GM18868 (cell line): ENCODE measurements around the gene MARS1.
A peak's percentile ranks its signal among the peaks of the same experiment; 100 is the strongest.
"Not testable (repeated sequence)": the region's sequence is repeated elsewhere in the genome, so short reads cannot be mapped to it uniquely, and the experiment has no call there.

Experiments used
- ATAC-seq: cut with Tn5 transposase; IDR thresholded peaks from one replicate; pipeline ENCODE4 v1.9.1; 2021; ENCODE audit warnings: mild to moderate bottlenecking, moderate library complexity; ENCODE audit not compliant: unreplicated experiment

MARS1 gene

DNA sequence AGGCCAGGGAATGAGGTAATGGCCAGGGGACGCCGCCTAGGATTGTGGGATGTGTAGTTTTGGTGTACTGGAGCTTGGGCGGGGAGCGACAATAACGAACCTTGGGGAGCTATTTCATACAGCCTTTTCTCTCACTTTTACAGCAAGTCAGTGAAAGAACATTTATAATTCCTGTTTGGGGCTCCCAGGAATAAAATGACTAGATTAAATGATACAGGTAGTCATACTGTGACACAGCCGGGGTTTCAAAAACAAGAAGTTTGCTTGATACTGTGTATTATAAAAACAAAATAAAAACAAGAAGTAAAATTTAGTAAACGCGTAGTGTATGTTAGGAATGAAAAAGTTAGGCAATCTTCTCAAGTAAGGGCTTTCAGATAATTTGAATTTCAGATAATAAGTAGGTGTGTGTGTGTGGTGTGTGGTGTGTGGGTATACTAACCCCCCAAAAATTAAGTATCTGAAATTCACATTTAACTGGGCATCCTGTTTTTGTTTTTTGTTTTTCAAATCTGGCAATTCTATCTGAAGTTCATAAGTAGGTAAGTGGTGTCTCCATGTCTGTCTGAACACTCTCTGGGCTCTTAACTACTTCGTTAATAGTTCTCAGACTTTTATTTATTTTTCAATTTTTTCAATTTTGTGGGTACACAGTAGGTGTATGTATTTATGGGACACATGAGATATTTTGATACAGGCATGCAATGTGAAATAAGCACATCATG lies 59.6 kb downstream of the MARS1 start:
- no peak for ATAC-seq

- no peak for ATAC-seq
Measured at GRCh38 chr12:57548013-57548315, 60.1 kb downstream of the MARS1 start.

GRCh38 chr12:57548488-57548887 lies 60.6 kb downstream of the MARS1 start:
- no peak for ATAC-seq

GRCh38 chr12:57549203-57549908 lies 61.5 kb downstream of the MARS1 start:
- no peak for ATAC-seq

DNA sequence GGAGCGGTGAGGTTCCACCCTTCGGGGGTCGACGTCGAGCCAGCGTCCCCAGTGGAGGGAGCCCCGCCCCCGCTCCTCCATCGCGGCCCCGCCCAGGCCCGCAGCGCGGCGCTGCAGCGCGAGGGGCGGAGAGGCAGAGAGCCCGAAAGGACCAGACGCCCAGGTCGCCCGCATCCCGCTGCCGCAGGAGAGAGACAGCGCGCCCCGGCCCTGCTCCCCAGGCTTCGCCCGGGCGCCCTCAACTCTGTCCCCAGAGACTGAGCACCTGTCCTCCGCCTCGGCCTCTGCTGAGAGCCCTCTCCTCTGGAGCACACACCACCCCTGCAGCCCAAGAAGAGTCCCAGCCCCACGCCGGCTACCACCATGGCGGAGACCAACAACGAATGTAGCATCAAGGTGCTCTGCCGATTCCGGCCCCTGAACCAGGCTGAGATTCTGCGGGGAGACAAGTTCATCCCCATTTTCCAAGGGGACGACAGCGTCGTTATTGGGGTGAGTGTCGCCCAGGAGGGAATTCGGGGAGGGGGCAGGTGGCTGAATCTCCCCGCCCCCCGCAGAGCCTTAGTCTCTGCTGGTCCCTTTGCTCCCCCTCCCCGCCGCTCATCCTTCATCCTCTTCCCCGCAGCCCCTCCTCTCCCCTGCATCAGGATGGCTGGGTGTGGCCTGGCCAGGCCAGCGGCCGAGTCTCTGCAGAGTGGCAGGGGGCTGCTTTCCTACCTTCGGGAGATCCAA lies 62.2 kb downstream of the MARS1 start, which contains the start of gene KIF5A:
TSS of gene KIF5A (plus strand) at position 136 of the 732 bp plus-strand sequence. CDS start at position 364, 228 bp downstream.
- peak; percentile 31 for ATAC-seq

DNA sequence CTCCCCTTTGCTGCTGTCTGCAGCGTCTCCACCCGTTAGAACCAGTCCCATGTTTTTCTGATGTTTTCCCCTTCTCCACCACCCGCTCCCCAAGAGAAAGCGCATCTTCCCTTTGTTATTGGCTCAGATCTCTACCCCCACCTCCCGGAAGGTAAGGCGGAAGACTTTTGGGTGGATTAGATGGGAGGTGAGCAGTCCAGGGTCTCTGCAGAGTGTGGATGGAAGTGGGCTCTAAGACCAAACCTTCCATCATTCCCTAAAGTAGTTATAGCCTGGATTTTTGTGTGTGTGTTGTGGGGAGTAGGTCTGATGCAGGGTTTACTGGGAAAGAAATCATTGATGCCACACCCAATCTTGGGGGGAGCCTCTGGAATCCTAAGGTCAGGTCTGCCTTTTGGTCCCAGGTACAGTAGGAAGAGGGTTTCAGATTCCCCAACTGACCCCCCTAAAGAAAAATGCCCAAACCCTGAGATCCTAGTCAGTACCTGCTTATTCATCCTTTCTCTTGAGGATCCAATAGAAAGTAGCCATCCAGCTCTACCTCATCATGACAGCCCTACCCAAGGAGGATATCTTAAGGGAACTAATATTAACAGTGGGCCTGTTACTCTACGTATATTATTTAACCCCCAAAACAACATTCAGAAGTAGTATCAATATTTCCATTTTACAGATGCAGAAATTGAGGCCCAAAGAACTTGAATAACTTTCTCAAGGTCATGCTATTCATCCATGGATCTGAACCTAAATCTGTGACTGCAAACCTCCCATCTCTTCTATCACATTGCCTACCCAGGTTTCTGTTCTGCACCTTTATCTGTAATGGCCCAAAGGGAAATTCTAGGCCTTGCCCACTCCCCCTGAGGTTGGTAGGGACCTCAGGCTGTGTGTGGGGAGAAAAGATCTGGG lies 63.0 kb downstream of the MARS1 start:
- ATAC-seq, result no peak

DNA sequence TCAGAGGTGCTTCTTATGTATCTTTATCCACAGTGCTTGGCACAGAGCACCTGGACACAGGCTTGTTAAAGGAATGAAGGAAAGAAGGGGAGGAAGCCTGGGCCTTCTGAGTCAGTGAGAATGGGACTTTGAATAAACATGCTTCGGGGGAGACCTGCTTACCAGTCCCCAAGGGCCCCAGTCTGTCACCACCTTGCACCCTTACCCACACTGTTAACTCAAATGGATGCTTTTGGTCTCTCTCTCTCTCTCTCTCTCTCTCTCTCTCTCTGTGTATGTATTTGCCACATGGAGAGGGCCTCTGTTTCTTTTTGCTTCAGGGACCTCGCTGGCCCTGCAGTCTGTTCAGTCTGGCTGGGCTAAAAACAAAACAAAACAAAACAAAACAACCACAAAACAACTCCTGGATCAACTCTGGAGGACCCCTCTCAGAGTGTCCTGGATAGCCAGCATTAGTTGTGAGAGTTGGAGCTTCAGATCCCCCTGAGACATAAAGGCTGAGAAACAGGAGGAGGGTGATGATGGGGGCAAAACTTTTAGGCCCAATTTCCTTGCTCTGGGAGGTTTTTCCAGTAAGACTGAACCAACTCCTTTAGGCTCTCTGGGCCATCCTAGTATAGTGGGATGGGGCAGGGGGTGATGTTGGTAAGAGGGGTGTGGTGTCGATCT lies 63.9 kb downstream of the MARS1 start:
- ATAC-seq, result no peak

GRCh38 chr12:57552306-57552651 lies 64.4 kb downstream of the MARS1 start:
- ATAC-seq, result no peak

- no peak for ATAC-seq
Measured at GRCh38 chr12:57552835-57553313, 65.0 kb downstream of the MARS1 start.

- ATAC-seq, result no peak
Measured at GRCh38 chr12:57553343-57554202, 65.7 kb downstream of the MARS1 start.

- ATAC-seq, result no peak
Measured at GRCh38 chr12:57554453-57554852, 66.6 kb downstream of the MARS1 start.

DNA sequence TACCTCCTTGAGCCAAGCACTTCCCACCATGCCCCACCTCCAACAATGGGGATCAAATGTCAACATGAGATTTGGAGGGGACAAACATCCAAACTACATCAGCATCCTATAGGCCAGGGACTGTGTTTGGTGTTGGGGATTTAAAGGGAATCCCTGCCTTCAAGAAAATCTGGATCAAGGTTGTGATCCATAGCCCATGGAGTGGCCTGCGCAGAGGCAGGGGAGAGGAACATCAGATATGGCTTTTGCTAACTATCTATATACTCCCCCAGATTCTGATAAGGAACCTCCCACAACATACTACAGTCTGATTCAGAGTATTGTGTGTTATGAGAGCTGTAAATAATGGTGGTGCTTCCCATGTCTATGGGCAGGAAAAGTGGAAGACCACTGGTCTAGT lies 67.0 kb downstream of the MARS1 start:
- ATAC-seq, result no peak

DNA sequence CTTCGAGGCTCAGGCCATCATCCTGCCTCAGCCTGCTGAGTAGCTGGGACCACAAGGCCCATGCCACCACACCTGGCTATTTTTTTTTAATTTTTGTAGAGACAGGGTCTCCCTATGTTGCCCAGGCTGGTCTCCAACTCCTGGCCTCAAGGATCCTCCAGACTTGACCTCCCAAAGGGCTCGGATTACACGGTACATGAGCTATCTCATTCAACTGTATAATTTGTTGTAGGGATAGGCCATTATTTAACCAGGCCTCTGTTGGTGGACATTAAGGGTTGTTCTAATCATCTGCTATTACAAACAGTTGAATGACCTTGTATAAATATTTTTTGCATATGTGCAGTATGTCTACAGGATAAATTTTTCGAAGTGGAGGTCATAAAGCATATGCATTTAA lies 71.0 kb downstream of the MARS1 start:
- no peak for ATAC-seq

DNA sequence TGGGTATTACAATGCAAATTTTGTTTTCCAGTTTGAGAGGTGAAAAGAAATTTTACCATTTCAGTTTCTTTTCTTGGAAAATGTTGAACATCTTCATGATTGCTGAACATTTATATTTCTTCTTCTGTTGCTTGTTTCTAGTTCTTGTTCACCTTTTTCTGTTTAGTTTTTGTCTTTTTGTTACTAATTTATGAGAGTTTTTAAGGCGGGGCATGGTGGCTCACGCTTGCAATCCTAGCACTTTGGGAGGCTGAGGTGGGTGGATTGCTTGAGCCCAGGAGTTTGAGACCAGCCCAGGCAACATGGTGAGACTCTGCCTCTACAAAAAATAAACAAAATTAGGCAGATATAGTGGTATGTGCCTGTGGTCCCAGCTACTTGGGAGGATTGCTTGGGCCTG lies 72.6 kb downstream of the MARS1 start:
- no peak for ATAC-seq

- ATAC-seq, result not testable (repeated sequence)
Measured at GRCh38 chr12:57561117-57561516, 73.2 kb downstream of the MARS1 start.

DNA sequence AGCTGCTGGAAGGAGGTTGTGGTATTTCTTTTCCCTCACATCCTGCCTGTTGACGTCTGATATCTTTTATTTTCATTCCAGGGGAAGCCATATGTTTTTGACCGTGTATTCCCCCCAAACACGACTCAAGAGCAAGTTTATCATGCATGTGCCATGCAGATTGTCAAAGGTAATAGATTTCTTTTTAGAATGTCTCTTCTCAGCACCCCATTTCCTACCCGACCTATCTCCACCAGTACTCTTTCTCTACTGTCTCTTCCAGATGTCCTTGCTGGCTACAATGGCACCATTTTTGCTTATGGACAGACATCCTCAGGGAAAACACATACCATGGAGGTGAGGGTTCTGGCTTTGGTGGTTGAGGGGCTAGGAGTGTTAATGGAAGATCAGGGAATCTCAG lies 75.5 kb downstream of the MARS1 start:
- ATAC-seq, result no peak

- ATAC-seq, result no peak
Measured at GRCh38 chr12:57564178-57564740, 76.4 kb downstream of the MARS1 start.
